ENCODE data around the gene STK17A.
"Not testable (repeated sequence)": the region's sequence is repeated elsewhere in the genome, so short reads cannot be mapped to it uniquely, and the experiment has no call there.

The STK17A gene

DNA sequence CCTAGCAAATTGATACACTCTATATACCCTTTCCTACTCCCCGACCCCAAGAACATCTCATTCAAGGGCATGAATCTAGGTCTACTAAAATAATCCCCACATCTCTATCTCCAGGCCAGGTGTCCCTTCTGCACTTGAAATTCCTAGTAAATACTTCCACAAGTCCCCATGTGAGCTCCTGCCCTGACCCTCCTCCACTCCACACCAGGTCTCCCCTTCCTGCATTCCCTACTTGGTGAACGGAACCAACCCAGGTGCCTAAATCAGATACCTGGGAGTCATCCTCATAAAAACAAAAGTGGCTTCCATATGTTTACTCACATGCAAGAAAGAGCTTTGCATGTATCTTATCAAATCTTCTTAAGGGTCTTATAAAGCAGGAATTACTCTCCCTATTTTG, 77.2 kb downstream of the STK17A start:
- no peak for DNase-seq

DNA sequence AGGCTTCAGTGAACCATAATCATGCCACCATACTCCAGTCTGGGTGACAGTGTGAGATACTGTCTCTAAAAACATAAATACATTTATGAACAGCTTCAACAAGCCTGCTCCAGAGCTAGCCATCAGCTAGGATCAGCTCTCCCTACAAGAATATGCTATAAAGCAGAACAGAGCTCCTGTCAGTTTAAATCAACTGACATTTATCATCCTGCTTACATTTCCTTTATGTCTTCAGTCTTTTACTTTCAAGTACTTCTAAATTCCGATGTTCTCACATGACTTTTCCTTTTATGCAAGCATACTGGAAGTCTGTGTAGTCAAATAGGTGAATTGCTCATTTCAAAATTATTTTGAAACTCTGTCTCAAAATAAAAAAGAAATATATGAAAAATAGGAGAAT, 81.8 kb downstream of the STK17A start:
- no peak for DNase-seq

DNA sequence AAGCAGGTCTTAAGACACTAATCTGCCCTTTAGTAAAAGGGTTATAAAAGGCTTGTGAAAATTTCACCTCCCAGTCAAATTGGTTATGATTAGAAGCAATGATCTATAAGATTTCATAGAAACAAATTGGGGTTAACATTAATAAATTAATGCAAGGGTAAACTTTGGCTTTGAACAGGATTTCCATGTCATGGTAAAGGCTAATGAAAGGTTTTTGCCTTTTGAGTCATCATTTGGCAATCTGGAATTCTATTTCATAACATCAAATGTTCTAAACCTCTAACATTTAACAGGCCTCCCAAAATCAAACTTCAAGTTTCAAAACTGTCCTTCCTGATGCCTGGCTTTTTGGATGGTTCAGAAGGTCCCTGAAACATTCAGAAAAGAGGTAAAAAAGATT, 84.0 kb downstream of the STK17A start:
- no peak for DNase-seq

DNA sequence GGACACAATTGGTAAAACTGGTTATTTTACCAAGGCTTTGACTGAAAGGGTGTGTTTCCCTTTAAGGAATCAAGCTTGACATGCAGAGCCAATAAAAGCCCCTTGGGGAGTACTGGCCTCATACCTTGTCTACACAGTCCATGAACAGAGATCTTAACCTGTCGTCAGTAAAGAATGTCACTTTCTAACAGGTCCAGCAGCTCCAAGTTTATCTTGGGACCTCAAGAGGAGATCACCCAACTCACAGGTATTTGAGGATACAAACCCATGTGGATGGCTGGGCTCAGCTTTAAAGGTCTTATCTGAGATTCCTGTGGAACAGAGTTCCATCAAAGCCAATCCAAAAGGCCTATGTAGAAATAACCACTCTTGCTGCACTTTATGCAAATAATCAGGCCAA, 85.1 kb downstream of the STK17A start:
- DNase-seq = no peak

DNA sequence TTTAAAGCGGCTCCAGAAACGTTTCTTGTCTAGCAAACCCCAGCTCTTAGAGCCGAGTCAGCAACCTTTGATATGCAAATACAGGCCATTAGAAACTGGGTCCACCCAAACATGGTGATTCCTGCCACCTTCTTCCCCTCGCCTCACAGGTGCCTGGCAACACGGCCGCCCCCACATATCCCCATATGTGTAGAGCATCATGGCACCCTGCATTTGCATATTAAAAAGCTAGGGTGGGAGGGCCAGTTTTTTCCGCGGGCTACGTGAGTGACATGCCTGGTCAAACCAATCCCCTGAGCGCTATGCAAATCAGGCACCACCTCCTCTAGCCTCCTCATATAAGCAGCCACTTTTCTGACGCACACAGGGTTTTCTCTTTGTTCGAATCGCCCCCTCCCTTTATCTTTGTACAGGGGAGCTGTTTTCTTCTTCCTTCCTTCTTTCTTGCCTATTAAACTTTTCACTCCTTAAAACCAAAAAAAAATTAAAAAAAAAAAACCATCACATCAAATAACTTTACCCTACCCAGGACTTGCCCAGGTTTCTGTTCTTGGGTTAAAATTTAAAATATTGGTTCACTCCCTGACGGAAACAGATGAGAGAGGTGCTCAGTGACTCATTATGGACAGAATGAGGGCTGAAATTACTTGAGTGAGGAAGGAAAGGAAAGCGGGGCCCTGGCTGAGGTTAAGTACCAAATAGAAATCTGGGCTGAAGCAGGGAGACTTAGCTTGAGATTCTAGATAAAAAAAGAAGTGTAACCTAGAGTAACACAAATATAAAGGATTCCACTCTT, 86.6 kb downstream of the STK17A start:
- DNase-seq = no peak

DNA sequence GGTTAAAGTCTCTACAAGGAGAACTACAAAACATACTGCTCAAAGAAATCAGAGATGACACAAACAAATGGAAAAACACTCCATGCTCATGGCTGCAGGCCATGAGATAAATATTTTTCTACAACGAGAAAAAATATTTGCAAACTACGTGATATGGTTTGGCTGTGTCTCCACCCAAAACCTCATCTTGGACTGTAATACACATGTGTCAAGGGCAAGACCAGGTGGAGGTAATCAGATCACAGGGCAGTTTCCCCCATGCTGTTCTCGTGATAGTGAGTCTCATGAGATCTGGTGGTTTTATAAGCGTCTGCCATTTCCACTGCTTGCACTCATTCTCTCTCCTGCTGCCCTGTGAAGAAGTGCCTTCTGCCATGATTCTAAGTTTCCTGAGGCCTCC, 88.6 kb downstream of the STK17A start:
- DNase-seq = no peak

DNA sequence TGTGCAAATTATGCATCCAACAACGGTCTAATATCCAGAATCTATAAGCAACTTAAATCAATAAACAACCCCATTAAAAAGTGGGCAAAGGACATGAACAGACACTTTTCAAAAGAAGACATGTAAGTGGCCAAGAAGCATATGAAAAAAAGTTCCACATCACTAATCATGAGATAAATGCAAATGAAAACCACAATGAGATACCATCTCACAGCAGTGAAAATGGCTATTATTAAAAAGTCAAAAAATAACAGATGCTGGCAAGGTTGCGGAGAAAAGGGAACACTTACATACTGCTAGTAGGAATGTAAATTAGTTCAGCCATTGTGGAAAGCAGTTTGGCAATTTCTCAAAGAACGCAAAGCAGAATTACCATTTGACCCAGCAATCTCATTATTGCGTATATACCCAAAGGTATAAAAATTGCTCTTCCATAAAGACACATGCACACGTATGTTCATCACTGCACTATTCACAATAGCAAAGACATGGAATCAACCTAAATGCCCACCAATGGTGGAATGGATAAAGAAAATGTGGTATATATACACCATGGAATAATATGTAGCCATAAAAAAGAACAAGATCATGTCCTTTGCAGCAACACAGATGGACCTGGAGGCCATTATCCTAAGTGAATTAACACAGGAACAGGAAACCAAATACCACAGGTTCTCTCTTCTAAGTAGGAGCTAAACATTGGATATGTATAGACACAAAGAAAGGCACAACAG, 90.5 kb downstream of the STK17A start:
- DNase-seq = not testable (repeated sequence)

DNA sequence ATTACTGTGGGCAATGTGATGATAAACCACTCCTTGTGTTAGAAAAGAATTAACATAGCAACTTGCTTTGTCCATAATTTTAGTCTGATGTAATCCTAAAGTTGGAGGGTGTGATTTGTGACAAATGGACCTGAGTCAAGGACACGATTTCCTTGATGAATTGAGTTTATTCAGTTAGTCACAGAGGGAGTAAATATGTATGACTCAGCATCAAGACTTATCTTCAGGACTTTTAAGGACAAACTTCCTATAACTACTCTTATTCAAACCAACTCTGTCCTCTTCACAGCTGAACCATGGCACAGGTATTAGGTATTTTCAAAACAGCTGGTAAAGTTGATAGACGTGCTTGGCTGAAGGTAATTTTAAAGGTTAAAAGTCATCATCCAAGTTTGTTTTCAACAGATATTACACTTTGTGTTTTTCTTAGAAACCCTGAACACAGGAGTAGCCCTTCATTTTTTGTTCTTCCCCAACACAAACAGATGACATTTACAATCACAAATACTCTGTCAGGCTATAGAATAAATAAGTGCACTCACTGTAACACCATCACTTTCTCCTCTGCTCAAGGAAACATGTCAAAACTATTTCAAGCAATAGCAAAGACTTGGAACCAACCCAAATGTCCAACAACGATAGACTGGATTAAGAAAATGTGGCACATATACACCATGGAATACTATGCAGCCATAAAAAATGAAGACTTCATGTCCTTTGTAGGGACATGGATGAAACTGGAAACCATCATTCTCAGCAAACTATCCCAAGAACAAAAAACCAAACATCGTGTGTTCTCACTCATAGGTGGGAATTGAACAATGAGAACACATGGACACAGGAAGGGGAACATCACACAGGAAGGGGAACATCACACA, 91.9 kb downstream of the STK17A start:
- no peak for DNase-seq

Data from right hindlimb (tissue), 1 donor.